ENCODE measurements around the gene KIAA1217. TPM values are rescaled to one million over a fixed set of nuclear protein-coding genes. Genes with fewer than 3 reads are reported as not detected.

The KIAA1217 gene
- total and polyA plus RNA-seq, 2 of the 8 experiments (the other 6 are each of a cell fraction or from before 2014, with no cell fraction given), result 4.5 to 15.6 TPM

- Histone ChIP-seq H2BK120ac (replicated peaks; ENCODE audit: low read depth, low read length) (no peak overlapping the region), H3K4me1 (replicated peaks in 1 of 4; ENCODE audit: control insufficient read depth in 3 of 4, insufficient read depth in 4 of 4, low read length in 3 of 4) (peaks cover 0 to 4% (median 2%) of the 10 kb centered on the region in 4 experiments; a peak in 1 of 7 replicates), H3K4me2 (ENCODE audit: insufficient read depth in 1 of 2, low read depth in 2 of 2, low read length in 2 of 2) (no peak overlapping the region), H2BK5ac (ENCODE audit: low read depth, low read length) (no peak overlapping the region), H2BK12ac (ENCODE audit: low read depth, low read length) (no peak overlapping the region), H2AFZ (ENCODE audit: low read length) (no peak overlapping the region), H3K18ac (ENCODE audit: extremely low read depth, low read length) (no peak overlapping the region), H4K5ac (ENCODE audit: insufficient read length, low read depth, low read length) (no peak overlapping the region), H3K9me3 (ENCODE audit: insufficient read depth in 2 of 2, low read depth in 1 of 2, low read length in 1 of 2) (no peaks in the 10 kb centered on the region), H3K4me3 (ENCODE audit: extremely low read depth in 1 of 4, insufficient read depth in 2 of 4, low read depth in 3 of 4, low read length in 4 of 4) (no peak overlapping the region), H3K9ac (replicated peaks in 1 of 4; ENCODE audit: extremely low read depth in 1 of 4, low read depth in 3 of 4, low read length in 3 of 4) (no peak overlapping the region), H2BK20ac (ENCODE audit: low read length) (no peak overlapping the region), H3K79me1 (ENCODE audit: low read depth, low read length) (no peaks in the 10 kb centered on the region), H3K23me2 (ENCODE audit: low read depth, low read length) (no peaks in the 10 kb centered on the region), H3K27me3 (replicated peaks in 1 of 4; ENCODE audit: control insufficient read depth in 3 of 4, extremely low read depth in 1 of 4, insufficient read depth in 3 of 4, low read length in 3 of 4) (no peaks in the 10 kb centered on the region), H4K91ac (replicated peaks; ENCODE audit: insufficient read length, low read length) (no peak overlapping the region), H2AK5ac (ENCODE audit: low read depth, low read length) (no peak overlapping the region), H3K4ac (replicated peaks; ENCODE audit: insufficient read length, low read depth, low read length) (no peak overlapping the region), H4K8ac (ENCODE audit: extremely low read depth, insufficient read depth, low read length) (no peak overlapping the region), H4K20me1 (replicated peaks in 1 of 2; ENCODE audit: control insufficient read depth in 1 of 2, insufficient read depth in 2 of 2, low read length in 2 of 2) (no peaks in the 10 kb centered on the region), H3K79me2 (ENCODE audit: control insufficient read depth in 1 of 2, insufficient read depth in 2 of 2, low read length in 2 of 2) (no peaks in the 10 kb centered on the region), H3K27ac (ENCODE audit: low read depth, low read length) (no peak overlapping the region), H3K23ac (ENCODE audit: insufficient read length) (no peak overlapping the region), H2BK15ac (ENCODE audit: low read length) (peak overlapping the region; percentile 51; the same call in 1 of the 2 replicates), H3K14ac (ENCODE audit: insufficient read length) (no peak overlapping the region), H3K56ac (replicated peaks; ENCODE audit: insufficient read length, low read depth, low read length) (no peak overlapping the region), H3K36me3 (ENCODE audit: control insufficient read depth in 2 of 4, insufficient read depth in 4 of 4, low read length in 3 of 4) (peaks cover 0 to 2% (median 0%) of the 10 kb centered on the region in 4 experiments; a peak in 2 of 8 replicates)
- CTCF ChIA-PET (ENCODE audit: partially characterized antibody), result interaction anchor here (1.2 to 2.0 kb wide), 2 partner anchors 12 to 13 kb away, joined by 3 to 8 read pairs; no protein-coding TSS in a partner anchor
- WGBS, 2 experiments (ENCODE audit: extremely low coverage in 1 of 2, insufficient coverage in 1 of 2, insufficient read length in 1 of 2, insufficient replicate concordance in 2 of 2, low coverage in 1 of 2, low lambda C conversion rate in 2 of 2, missing lambda C conversion rate in 1 of 2), result 91% methylated on average over 5 of the region's 5 CpGs; no CpG with 5 or more reads in 1 of the 2 experiments
- POLR2A ChIA-PET (ENCODE audit: partially characterized antibody), result no interaction called here
- FAIRE-seq, result no peak
- DNase-seq (ENCODE audit: low read depth in 1 of 2, low spot score in 2 of 2), result no peak
- TF ChIP-seq JUND (IDR thresholded peaks at IDR 0.05; ENCODE audit: low read length) (no peak), SAP30 (IDR thresholded peaks at IDR 0.05; ENCODE audit: insufficient read depth, insufficient replicate concordance, low read length) (no peak), SIRT6 (IDR thresholded peaks at IDR 0.05; ENCODE audit: low read length) (no peak), CHD2 (IDR thresholded peaks at IDR 0.05; ENCODE audit: low read length) (no peak), CBX5 (IDR thresholded peaks at IDR 0.05; ENCODE audit: low read depth, low read length) (no peak), CBX8 (IDR thresholded peaks at IDR 0.05; ENCODE audit: borderline replicate concordance, low read depth, low read length) (no peak), RBBP5 (IDR thresholded peaks at IDR 0.05; ENCODE audit: borderline replicate concordance, low read depth, low read length) (no peak), PHF8 (conservative IDR thresholded peaks at IDR 0.05; ENCODE audit: low read depth, low read length) (no peak), BRCA1 (IDR thresholded peaks at IDR 0.05; ENCODE audit: low read depth, low read length) (no peak), NRF1 (IDR thresholded peaks at IDR 0.05; ENCODE audit: low read depth, low read length) (no peak), KDM4A (IDR thresholded peaks at IDR 0.05; ENCODE audit: low read depth, low read length, severe bottlenecking) (no peak), SP4 (IDR thresholded peaks at IDR 0.05; ENCODE audit: low read length) (no peak), RXRA (IDR thresholded peaks at IDR 0.05; ENCODE audit: insufficient read depth, low read depth, low read length) (no peak), TCF12 (IDR thresholded peaks at IDR 0.05; ENCODE audit: low read depth, low read length) (no peak)
- TF ChIP-seq, protein P1, sequence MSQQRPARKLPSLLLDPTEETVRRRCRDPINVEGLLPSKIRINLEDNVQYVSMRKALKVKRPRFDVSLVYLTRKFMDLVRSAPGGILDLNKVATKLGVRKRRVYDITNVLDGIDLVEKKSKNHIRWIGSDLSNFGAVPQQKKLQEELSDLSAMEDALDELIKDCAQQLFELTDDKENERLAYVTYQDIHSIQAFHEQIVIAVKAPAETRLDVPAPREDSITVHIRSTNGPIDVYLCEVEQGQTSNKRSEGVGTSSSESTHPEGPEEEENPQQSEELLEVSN (IDR thresholded peaks at IDR 0.05), result no peak
Observed at GRCh38 chr10:24430591-24430990, 221.7 kb downstream of the KIAA1217 start.

All from H1 (cell line).